ENCODE measurements around the gene KLHDC3.

The KLHDC3 gene

DNA sequence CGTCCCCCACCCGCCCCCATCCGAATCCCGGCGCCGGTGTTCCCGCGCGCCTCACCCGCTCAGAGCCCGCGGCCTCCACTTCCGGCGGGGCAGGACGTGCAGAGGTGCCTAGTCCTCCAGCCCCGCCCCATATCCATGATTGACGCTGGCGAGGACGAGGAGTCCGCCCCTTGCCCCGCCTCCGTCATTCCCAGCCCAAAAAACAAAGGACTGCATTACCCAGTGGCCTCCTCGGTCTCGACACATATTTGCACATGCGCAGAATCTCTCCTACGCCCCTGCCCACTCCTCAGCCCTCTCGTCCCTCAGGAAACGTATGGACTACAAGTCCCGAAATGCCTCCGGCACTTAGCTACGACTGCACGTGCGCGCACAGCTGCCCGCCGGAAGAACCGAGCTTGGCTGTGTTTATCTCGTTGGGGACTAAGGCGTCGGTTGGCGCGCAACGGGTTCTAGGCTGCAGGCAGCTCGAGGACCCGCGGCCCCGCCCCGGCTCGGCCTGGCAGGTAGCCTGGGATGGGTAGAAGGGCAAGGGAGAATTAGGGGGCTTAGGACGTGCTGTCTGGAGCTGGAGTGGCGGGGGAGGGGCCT, at the start of gene KLHDC3, which contains the start of gene MEA1:
Gene KLHDC3 (plus strand): TSS at position 407 of the 591 bp plus-strand sequence. CDS start 2,944 bp downstream, outside the sequence.
Gene MEA1 (minus strand): TSS at position 104 of the 591 bp plus-strand sequence. CDS start 133 bp downstream, outside the sequence.
- peak; percentile 100 for DNase-seq (ENCODE audit: low spot score)

GRCh38 chr6:42966571-42966970, 47.5 kb upstream of the KLHDC3 start:
- no peak for DNase-seq (ENCODE audit: low spot score)

DNA sequence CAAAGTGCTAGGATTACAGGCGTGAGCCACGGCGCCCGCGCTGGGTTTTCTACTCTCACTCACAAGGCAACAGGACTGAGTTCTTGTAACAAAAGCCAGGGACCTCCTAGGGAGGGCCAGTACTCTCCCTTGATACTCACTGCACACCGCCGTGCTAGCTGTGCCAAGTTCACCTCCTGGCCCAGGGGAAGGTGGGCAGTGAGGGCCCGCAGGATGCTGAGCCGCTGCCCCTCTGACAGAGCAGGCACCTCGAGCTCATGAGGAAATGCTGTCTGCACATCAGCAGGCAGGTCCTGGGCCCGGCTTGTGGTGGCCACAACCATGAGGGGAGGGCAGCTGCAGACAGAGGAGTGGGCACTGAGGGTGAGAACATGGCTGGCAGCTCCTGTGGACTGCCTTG, 46.8 kb upstream of the KLHDC3 start:
- no peak for DNase-seq (ENCODE audit: low spot score)

- no peak for DNase-seq (ENCODE audit: low spot score)
Measured at GRCh38 chr6:42968126-42968701, 45.8 kb upstream of the KLHDC3 start.

GRCh38 chr6:42968783-42969182, 45.3 kb upstream of the KLHDC3 start:
- no peak for DNase-seq (ENCODE audit: low spot score)

DNA sequence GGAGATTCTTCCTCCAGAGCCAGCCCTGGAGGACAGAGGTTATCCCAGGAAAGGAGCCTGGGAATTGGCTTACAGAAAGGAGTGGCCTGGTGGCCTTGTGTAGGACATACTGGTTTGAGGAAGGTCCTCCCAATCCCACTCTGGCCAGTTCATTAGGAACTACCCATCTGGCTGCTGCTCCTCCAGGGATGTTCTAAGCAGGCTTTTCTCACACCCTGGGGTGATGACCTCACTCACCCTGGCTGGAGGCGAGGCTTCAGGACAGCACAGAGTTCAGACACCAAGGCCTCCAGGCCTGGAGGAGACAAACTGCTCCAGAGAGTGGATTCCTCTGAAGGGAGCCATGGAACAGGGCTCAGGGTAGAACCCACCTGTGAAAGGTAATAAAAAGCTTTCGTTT, 44.6 kb upstream of the KLHDC3 start:
- DNase-seq (ENCODE audit: low spot score): no peak

DNA sequence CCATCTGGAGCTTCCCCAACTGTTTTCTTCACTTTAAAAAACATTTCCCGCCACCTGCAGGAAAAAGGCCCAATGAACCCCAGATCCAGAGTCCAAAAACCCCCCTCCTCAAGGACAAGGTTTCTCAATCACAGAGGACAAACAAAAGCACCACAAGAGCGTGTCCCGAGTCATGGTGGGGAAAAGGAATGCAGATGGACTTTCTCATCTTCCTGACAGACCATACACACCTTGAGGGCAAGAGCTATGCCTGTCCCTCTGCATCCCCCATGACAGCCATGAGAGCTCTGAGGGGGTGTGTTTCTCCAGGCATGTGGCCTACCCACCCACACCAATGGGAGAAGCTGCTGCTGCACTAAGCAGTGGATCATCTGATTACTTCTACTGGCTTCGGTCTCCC, 44.1 kb upstream of the KLHDC3 start:
- no peak for DNase-seq (ENCODE audit: low spot score)

DNA sequence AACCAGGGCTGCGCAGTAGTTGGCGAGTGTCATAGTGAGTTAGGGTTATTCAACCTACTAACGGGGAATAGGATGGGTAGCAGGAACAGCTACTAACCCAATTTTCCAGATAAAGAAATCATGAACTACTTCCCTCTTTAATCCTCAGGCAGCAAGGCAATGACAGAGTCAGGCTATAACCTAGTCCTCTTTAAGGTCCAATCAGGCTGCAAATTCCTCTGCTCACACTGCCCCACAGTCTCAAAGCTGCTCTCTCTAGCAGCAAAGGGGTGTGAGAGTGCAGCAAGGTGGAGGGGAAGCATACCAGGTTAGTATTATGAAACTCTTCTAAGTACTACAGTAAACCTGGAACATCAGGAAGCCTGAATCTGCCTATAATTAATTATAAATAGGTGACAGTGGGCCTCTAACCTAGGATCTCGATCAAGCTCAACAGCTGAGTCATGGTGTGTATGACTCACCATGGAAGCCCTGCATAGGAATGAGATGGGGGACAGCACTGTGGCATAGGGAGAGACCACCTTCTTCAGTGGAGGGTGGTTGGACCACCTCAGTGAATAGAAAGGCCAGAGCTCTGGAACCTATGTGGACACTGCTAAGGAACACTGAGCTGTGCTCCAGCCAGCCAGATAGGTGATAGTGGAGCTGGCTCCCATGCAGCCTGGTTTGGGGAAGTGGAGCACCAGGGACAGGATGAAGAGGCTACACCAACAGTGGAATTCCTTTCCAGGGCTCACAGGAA, 43.0 kb upstream of the KLHDC3 start:
- no peak for DNase-seq (ENCODE audit: low spot score)

DNA sequence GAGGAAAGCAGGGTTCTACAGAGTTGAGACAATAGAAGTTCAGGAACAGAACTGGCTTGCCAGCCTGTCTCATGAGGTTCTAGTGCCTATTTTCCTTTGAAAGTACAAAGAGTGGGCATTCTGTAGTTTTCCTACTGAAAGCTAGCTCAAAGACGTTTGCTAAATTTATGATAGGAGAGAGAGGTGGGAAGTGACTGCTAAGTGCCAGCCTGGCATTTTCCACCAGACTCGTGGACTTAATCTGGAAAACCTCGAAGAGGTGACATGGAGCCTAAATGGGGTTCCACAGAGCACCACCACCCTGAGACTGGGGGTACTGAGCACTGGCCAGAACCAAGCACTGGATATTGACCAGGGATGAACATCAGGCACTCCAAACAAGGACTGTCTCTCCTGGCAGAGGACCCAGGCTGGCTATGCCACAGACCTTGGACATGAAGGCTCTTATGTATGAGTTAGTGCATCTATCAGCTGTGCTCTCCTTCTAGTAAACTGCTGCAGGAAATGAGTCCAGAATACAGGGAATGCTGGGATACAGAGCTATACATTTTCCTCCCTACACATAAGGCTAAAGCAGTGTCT, 42.2 kb upstream of the KLHDC3 start:
- no peak for DNase-seq (ENCODE audit: low spot score)

DNA sequence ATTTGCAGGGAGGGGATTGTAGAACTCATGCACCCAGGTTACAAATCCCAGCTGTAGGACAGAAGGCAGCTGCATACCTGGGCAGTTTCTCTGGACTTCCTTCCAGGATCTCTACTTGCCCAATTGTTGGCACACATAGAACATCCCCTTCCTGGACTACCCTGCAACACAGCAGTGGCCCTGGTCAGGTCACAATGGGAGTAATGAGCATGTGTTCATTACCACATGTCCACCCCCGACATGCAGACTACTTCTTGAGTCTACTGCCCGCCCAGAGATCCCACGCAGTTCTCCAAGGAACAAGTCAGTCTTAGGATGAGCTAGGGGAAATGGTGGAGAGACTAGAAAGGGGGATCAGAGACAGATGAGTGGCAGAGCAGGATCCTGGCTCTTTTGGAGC, 40.1 kb upstream of the KLHDC3 start:
- no peak for DNase-seq (ENCODE audit: low spot score)

- DNase-seq (ENCODE audit: low spot score): no peak
Measured at GRCh38 chr6:42974919-42975505, 39.0 kb upstream of the KLHDC3 start.

DNA sequence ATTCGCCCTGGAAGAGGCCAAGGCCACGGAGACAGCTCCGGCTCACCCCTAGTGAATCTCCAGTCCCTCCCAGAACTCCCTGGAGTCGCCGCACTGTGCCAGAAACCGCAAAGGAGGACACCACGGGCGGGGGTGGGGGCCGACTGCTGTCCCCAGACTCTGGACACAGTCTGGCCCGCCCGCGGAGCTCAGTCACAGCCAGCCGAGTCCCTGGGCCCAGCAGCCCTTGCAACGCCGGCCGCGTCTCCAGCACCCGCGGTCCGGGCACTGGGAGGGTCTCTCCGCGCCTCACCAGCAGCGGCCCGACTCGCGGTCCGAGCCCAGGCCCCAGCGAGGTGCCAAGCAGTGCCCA, 35.6 kb upstream of the KLHDC3 start:
- DNase-seq (ENCODE audit: low spot score): no peak

DNA sequence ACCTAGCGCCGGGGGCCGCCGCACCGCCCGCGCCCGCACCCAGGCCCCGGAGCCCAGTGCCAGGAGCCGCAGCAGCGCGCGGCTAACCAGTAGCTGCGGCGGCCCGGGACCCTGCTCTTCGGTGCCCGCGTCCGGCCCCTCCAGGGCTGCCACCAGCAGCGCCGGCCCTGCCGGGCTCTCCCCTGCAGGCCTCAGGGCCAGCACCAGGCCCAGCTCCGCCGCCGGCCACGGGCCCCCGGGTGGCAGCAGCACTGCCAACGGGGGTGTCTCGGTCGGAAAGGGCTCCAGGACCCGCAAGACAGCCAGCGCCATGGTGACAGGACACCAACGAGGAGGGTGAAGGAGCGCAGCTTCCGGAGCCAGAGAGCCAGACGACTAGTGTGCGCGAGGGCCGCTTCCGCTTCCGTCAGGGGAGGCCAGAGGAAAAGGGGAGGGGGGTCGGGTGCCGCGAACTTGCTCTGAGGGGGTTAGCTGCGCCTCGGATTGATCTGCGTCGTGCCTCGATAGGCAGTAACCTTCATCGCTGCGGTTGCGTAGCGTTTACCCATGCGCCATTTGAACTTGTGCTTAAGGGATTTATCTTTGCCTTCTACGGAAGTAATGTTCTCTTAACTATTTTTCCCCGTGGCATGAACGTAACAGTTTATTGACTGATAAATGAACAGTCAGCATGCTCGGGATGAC, 35.1 kb upstream of the KLHDC3 start, which contains the start of gene PEX6:
Gene PEX6 (minus strand): TSS at position 343 of the 684 bp plus-strand sequence. CDS start 31 bp downstream, at position 312.
- peak; percentile 77 for DNase-seq (ENCODE audit: low spot score)

- peak; percentile 56 for DNase-seq (ENCODE audit: low spot score)
Measured at GRCh38 chr6:42979523-42980177, 34.4 kb upstream of the KLHDC3 start.

DNA sequence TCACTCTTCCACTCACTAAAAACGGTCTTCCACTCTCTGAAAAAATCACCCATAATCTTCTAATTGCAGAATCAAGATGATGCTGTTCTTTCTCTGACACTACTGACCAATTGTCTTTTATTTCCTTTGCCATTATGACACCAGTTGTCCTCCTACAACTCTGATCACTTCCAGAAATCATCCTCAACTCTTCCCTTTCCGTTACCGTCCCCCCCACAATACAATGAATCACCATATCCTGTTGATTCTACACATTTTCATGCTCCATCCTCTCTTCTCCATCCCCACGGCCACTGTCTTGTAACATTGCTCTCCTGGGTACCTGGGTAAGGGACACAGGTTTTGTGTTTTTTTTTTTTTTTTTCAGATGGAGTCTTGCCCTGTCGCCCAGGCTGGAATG, 32.2 kb upstream of the KLHDC3 start:
- DNase-seq (ENCODE audit: low spot score): no peak

DNA sequence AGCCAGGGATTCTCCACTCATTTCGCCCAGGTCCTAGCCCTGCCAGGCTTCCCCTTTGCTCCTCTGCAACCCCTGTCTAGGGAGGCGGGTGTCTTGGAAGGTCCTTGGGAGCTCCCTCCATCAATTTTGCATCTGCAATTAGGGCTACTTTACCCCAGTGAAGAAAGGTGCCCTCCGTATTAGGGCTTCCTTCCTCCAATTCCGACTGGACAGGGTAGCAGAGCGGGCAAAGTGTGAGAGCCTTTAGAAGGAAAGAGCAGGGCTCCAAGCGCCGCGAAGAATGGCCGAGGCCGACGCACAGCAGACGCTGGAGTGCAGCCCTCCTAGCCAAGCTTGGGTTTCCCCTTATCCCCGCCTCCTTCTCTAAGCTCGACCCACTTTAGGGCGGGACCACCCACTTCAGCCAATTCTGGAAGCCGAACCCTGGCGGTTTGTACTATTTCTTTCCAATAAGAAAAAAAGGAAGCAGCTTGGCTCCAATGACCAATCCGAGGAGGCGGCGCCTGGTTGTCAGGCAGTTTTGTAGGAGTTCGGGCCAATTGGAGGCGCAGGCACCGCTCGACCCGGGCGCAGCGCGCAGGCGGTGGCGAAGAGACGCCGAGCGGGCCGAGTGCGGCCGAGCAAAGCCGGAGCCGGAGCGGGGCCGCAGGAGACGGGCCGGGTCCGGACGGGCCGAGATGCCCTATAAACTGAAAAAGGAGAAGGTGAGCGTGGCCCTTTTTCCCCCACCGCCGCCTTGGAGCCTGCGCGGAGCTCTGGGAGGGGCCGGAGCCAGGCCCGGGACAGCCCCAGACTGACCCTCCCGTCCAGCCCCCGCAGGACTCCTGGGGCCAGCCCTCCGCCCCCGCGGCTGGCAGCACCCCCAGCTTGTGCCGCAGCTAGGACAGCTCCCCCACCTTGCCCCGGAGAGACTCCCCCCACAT, 29.8 kb upstream of the KLHDC3 start, which contains the start of gene PPP2R5D:
Gene PPP2R5D (plus strand): TSS at position 570 of the 923 bp plus-strand sequence. CDS start 108 bp downstream, at position 678.
- DNase-seq (ENCODE audit: low spot score): peak; percentile 98

DNA sequence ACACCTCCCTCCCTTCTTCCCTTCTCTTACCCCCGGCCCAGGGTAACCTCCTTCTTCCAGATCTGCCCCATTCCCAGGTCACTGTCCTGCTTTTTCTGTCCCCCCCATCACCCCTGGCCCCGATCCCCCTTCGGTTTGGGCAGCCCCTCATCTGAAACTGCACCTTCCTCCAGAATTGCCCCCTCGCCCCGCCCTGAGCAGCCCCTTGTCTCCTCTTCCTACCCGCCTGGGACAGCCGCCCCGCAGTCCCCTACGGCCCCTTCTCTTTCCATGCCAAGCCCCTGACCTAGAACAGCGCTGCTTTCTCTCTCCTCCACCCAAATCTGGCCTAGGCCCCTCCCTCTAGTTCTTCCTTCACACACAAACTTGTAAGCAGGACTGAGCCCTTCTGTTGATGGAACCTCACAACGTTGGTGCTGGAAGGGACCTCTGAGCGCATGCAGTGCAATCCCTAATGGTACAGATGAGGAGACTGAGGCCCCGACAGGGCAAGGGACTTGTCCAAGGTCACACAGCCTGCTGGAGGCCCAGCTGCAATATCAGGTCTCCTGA, 29.0 kb upstream of the KLHDC3 start:
- no peak for DNase-seq (ENCODE audit: low spot score)

DNA sequence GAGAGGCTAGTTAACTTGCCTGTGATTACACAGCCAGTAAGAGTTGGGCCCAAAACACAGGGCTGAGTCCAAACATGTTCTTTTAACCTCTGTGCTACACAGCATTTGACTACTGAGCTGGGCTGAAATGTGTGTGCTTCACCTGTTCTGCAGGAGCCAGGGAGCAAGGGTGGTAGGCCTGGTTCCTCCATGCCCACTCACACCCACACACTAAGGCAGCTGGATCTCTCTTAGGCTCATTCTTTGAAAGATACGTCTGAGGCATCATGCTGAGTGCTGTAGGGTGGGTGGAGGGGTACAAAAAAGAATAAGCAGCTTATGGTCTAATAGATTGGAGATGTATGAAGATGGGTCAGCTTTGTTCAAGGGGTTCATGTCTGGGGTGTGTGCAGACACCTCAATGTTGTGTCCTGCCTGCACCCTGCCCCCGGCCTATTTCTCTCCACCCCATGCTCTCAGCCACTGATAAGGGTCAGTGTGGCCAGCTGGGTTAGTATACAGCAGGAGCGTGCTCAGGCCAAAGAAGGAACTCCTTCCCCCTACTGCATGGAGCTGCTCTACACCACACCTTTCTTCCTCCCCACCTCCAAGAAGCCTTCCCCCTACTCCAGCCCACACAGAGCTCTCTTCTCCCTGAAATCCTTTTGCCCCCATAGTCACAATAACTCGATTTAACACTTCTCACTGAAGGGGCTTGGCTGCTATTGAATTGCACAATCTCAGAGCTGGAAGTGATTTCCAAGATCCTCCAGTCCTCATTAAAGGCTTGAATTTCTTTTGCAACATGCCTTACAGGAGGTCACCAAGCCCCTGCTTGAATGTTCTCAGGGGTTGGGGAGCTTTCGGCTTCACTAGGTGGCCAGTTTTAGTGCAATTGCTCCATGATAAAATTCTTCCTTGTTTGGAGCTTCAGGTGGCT, 26.3 kb upstream of the KLHDC3 start:
- no peak for DNase-seq (ENCODE audit: low spot score)

All from COLO829 (cell line).